GM13976 (cell line): ENCODE data around the gene C4B.
"Not testable (repeated sequence)": the region's sequence is repeated elsewhere in the genome, so short reads cannot be mapped to it uniquely, and the experiment has no call there.

ENCODE experiments used
- DNase-seq: peaks from one replicate; pipeline ENCODE4 v3.0.0; 2012; ENCODE audit warnings: low spot score
- CTCF ChIP-seq: IDR thresholded peaks from 2 replicates; pipeline ENCODE4 v1.5.1; 2012; ENCODE audit warnings: borderline replicate concordance, mild to moderate bottlenecking; ENCODE audit not compliant: insufficient read depth; ENCODE audit errors: extremely low read depth, missing control alignments, control extremely low read depth
- in situ Hi-C: fragments of 300-500 bp; cut with MboI; formaldehyde crosslinking; loops from one replicate; pipeline ENCODE4 v1.12.0; 2022; ENCODE audit warnings: low sequenced_read_pairs, mixed read lengths, inconsistent platforms; ENCODE audit not compliant: unreplicated experiment

C4B gene

GRCh38 chr6:31972709-31973350 is 41.8 kb upstream of the C4B start:
- TF ChIP-seq CTCF: no peak
- no peak for DNase-seq
- in situ Hi-C loops: no loop called here

GRCh38 chr6:31976065-31976464 is 38.5 kb upstream of the C4B start:
- in situ Hi-C loops, DNase-seq: not testable (repeated sequence)

DNA sequence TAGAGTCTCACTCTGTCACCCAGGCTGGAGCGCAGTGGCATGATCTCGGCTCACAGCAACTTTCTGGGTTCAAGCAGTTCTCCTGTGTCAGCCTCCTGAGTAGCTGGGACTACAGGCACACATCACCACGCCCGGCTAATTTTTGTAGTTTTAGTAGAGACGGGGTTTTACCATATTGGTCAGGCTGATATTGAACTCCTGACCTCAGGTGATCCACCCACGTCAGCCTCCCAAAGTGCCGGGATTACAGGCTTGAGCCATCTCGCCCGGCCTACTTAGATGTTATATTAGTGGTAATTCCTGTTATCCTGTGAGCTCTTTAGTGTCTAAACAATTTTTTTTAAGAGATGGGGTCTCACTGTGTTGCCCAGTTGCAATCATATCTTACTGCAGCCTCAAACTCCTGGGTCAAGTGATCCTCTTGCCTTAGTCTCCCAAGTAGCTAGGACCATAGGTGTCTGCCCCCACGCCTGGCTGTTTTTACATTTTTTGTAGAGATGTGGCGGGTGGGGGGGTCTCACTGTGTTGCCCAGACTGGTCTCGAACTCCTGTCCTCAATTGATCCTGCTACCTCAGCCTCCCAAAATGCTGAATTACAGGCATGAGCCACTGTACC is 36.7 kb upstream of the C4B start:
- no peak for TF ChIP-seq CTCF
- no peak for DNase-seq
- in situ Hi-C loops: no loop called here

DNA sequence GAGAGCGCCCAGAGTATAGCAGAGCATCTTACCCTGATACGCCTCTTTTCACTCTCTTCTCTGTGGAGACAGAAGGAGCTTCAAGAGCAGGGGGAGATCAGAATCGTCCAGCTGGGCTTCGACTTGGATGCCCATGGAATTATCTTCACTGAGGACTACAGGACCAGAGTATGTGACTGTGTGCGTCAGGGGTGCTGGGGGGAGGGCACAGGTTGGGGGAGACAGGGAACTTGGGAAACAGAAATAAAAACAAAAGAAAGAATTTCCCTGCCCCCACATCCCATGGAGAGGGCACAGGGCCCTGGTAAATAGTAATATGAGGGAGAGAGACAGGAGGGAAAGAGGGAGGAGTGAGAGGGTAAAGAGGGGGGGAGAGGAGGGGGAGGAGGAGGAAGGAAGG is 35.8 kb upstream of the C4B start:
- no peak for DNase-seq

DNA sequence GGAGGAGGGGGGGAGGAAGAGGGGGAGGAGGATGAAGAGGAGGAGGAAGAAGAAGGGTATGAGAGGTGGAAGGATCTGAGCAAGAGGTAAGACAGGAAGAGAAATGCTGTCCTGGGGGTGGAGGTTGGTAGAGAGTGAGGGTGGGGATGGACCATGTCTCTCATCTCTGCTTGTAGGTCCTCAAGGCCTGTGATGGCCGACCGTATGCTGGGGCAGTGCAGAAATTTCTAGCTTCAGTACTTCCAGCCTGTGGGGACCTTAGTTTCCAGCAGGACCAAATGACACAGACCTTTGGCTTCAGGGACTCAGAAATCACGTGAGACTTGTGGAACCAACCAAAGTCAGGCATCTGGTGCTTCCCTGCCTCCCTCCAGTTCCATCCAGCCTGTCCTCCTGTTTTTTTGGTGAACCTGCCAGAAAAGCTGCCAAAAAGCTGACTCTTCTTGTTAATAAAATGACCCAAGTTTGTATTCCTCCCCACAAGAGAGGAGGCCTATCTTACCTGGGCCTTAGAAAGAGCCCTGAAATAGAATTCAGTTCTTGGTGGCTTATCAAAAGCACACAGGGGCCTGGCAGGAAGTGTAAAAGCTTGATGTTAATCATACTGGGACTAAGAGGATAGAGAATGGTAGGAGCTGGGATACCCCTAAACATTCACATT is 35.2 kb upstream of the C4B start:
- no peak for DNase-seq
- TF ChIP-seq CTCF: no peak
- in situ Hi-C loops: no loop called here

More for the DNA sequence above, 35.8 kb upstream of the C4B start:
- in situ Hi-C loops: no loop called here
- TF ChIP-seq CTCF: no peak

DNA sequence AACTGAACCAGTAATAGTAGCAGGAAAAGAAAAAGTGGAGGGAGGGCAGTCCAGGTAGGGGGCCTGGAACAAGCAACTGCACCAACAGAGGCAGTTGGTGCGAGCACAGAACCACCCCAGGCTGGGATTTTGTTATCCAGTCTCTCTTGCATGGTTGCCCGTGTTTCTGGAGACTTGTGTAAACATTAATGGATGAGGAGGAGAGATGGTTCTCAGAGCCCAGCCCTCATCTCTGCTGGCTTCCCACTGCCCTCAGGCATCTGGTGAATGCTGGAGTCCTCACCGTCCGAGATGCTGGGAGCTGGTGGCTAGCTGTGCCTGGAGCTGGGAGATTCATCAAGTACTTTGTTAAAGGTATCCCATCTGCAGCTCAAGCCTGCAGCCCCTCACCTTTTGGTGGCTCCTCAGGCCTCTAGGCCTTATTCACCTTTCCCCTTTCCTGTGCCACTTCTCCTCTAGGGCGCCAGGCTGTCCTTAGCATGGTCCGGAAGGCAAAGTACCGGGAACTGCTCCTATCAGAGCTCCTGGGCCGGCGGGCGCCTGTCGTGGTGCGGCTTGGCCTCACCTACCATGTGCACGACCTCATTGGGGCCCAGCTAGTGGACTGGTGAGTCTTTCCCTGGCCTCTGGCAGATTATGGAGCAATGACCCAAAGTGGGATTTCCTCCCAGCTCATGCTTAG is 34.3 kb upstream of the C4B start:
- in situ Hi-C loops, DNase-seq: not testable (repeated sequence)

GRCh38 chr6:31980998-31981397 is 33.6 kb upstream of the C4B start:
- not testable (repeated sequence) for DNase-seq

GRCh38 chr6:31981744-31982143 is 32.9 kb upstream of the C4B start, which contains the start of gene C4A:
Gene C4A, plus strand, starts transcription at chr6:31982057. Its CDS starts 51 bp downstream, at chr6:31982108.
- DNase-seq, in situ Hi-C loops: not testable (repeated sequence)

More at GRCh38 chr6:31980998-31981397, 33.6 kb upstream of the C4B start:
- in situ Hi-C loops: not testable (repeated sequence)

DNA sequence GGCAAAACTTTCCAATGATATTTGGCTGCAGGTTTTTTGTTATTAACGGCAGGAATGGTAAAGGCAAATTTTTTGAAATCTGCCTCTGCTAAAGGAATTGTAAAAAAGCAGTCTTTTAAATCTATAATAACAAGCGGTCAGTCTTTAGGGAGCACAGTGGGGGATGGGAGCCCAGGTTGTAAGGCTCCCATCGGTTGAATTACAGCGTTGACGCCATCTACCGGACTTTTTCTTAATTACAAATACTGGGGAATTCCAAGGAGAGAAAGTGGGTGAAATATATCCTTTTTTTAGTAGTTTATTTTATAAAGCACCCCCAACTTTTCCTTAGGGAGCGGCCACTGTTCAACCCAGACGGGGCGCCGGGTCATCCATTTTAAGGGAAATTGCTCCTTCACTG is 25.2 kb upstream of the C4B start:
- DNase-seq, in situ Hi-C loops: not testable (repeated sequence)

GRCh38 chr6:31994421-31994820 is 20.2 kb upstream of the C4B start:
- in situ Hi-C loops, DNase-seq: not testable (repeated sequence)

DNA sequence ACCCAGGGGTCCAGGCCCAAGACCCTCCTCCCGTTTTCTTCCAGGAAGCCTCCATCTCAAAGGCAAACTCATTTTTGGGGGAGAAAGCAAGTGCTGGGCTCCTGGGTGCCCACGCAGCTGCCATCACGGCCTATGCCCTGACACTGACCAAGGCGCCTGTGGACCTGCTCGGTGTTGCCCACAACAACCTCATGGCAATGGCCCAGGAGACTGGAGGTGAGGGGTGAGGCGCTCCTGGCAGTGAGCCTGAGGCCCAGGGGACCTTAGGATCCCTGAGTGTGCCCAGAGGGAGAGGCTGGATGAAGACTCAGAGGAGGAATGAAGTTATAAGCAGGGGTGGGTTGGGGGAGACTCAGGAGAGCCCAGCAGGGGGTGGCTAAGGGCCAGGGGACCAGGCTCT is 18.2 kb upstream of the C4B start:
- DNase-seq, in situ Hi-C loops: not testable (repeated sequence)

DNA sequence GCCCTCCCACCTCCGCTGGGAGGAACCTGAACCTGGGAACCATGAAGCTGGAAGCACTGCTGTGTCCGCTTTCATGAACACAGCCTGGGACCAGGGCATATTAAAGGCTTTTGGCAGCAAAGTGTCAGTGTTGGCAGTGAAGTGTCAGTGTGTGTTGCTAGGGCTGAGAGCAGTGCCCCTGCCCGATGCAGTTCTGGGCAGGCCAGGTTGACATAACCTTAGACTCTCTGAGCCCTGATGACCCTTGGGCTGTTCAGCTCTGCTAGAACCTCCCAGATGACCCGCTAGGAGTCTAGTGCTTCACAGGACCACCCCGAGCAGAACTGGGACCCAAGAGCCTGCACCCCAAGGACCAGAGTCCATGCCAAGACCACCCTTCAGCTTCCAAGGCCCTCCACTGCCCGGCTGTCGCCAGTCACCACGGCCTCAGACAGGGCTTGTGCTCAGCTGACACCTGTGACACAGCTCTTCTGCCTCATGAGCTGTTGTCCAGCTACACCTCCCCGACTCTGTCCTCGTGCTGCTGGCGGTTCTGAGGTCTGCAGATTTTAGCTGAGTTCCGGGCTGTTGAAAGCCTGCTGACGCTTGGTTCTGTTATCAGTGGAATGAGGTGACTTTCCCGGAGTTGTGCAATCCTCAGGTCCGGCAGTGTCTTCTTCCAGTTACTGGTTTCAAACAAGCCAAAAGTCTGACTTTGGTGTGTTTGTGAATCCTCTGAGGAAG is 11.9 kb upstream of the C4B start:
- DNase-seq, in situ Hi-C loops: not testable (repeated sequence)
